Activated CD8-positive, alpha-beta memory T cell treated with anti-CD3 and anti-CD28 coated beads for 4 hours (primary cell): Measurements from ENCODE around the gene GRAMD1A.
A peak's percentile ranks its signal among the peaks of the same experiment; 100 is the strongest.
"Not testable (repeated sequence)": the region's sequence is repeated elsewhere in the genome, so short reads cannot be mapped to it uniquely, and the experiment has no call there.

Experiments
- DNase-seq, 2 donors: peaks; one replicate each; pipeline ENCODE4 v3.0.0-alpha.2; 2020; ENCODE audit warnings: low read depth in 2 of 2

GRAMD1A gene

GRCh38 chr19:35004517-35005255, 4.6 kb downstream of the GRAMD1A start:
- DNase-seq = no peak

GRCh38 chr19:35005256-35005977, 5.3 kb downstream of the GRAMD1A start:
- no peak for DNase-seq

GRCh38 chr19:35006007-35006341, 5.9 kb downstream of the GRAMD1A start:
- not testable (repeated sequence) for DNase-seq

GRCh38 chr19:35006342-35006998, 6.3 kb downstream of the GRAMD1A start:
- no peak for DNase-seq

GRCh38 chr19:35006999-35007365, 6.9 kb downstream of the GRAMD1A start:
- no peak for DNase-seq

GRCh38 chr19:35007427-35007826, 7.3 kb downstream of the GRAMD1A start:
- not testable (repeated sequence) for DNase-seq

- no peak for DNase-seq
Measured at GRCh38 chr19:35008891-35009341, 8.8 kb downstream of the GRAMD1A start.

- DNase-seq = no peak
Measured at GRCh38 chr19:35009424-35010415, 9.6 kb downstream of the GRAMD1A start.

GRCh38 chr19:35011091-35011689, 11.1 kb downstream of the GRAMD1A start:
- no peak for DNase-seq

- DNase-seq = no peak
Measured at GRCh38 chr19:35011737-35012682, 11.9 kb downstream of the GRAMD1A start.

GRCh38 chr19:35013041-35013819, 13.1 kb downstream of the GRAMD1A start:
- DNase-seq = peak; percentile 60 to 73

- no peak for DNase-seq
Measured at GRCh38 chr19:35013820-35014754, 14.0 kb downstream of the GRAMD1A start.

- not testable (repeated sequence) for DNase-seq
Measured at GRCh38 chr19:35014774-35015173, 14.7 kb downstream of the GRAMD1A start.

- no peak for DNase-seq
Measured at GRCh38 chr19:35015270-35015953, 15.3 kb downstream of the GRAMD1A start.

- no peak for DNase-seq
Measured at GRCh38 chr19:35015954-35016351, 15.8 kb downstream of the GRAMD1A start.

GRCh38 chr19:35017507-35017906, 17.4 kb downstream of the GRAMD1A start:
- DNase-seq = no peak

- no peak for DNase-seq
Measured at GRCh38 chr19:35018379-35018778, 18.3 kb downstream of the GRAMD1A start.
